HEK293 (cell line): ENCODE measurements around the gene FAM120C.

Experiments used
- SP2 ChIP-seq: fragments of 450-650 bp; formaldehyde crosslinking; IDR thresholded peaks from 2 replicates; pipeline ENCODE4 v1.5.1; 2016; ENCODE audit warnings: missing biosample characterization, missing genetic modification characterization
- TRIM28 ChIP-seq: IDR thresholded peaks from 2 replicates; pipeline ENCODE4 v1.6.1; 2011; ENCODE audit warnings: low read length, control low read depth, borderline replicate concordance
- WT1 ChIP-seq: fragments of 450-650 bp; formaldehyde crosslinking; IDR thresholded peaks from 2 replicates; pipeline ENCODE4 v1.5.1; 2016; ENCODE audit warnings: missing biosample characterization, missing genetic modification characterization
- ZBTB7A ChIP-seq: fragments of 450-650 bp; formaldehyde crosslinking; IDR thresholded peaks from 2 replicates; pipeline ENCODE4 v1.5.1; 2016; ENCODE audit warnings: low read depth, missing biosample characterization, missing genetic modification characterization
- ZFP3 ChIP-seq: fragments of 450-650 bp; formaldehyde crosslinking; IDR thresholded peaks from 2 replicates; pipeline ENCODE4 v1.5.1; 2016; ENCODE audit warnings: low read depth, missing biosample characterization, missing genetic modification characterization
- ZFP37 ChIP-seq: fragments of 450-650 bp; formaldehyde crosslinking; IDR thresholded peaks from 2 replicates; pipeline ENCODE4 v1.5.1; 2016; ENCODE audit warnings: missing biosample characterization, missing genetic modification characterization
- ZNF138 ChIP-seq: fragments of 450-650 bp; formaldehyde crosslinking; IDR thresholded peaks from 2 replicates; pipeline ENCODE4 v1.5.1; 2016; ENCODE audit warnings: missing biosample characterization, missing genetic modification characterization, borderline replicate concordance
- ZNF155 ChIP-seq: fragments of 450-650 bp; formaldehyde crosslinking; IDR thresholded peaks from 2 replicates; pipeline ENCODE4 v1.5.1; 2016; ENCODE audit warnings: missing biosample characterization, missing genetic modification characterization
- ZNF239 ChIP-seq: fragments of 450-650 bp; formaldehyde crosslinking; IDR thresholded peaks from 2 replicates; pipeline ENCODE4 v1.5.1; 2016; ENCODE audit warnings: missing biosample characterization, missing genetic modification characterization
- ZNF266 ChIP-seq: fragments of 450-650 bp; formaldehyde crosslinking; IDR thresholded peaks from 2 replicates; pipeline ENCODE4 v1.5.1; 2016; ENCODE audit warnings: missing biosample characterization, missing genetic modification characterization, low read depth
- ZNF292 ChIP-seq: fragments of 450-650 bp; formaldehyde crosslinking; IDR thresholded peaks from 2 replicates; pipeline ENCODE4 v1.5.1; 2016; ENCODE audit warnings: low read depth, missing biosample characterization, missing genetic modification characterization, borderline replicate concordance
- ZNF302 ChIP-seq: fragments of 450-650 bp; formaldehyde crosslinking; IDR thresholded peaks from 2 replicates; pipeline ENCODE4 v1.5.1; 2016; ENCODE audit warnings: missing biosample characterization, missing genetic modification characterization, low read depth
- ZNF394 ChIP-seq: fragments of 450-650 bp; formaldehyde crosslinking; IDR thresholded peaks from 2 replicates; pipeline ENCODE4 v1.5.1; 2016; ENCODE audit warnings: missing biosample characterization, missing genetic modification characterization, mild to moderate bottlenecking, moderate library complexity, borderline replicate concordance
- ZNF610 ChIP-seq: fragments of 450-650 bp; formaldehyde crosslinking; IDR thresholded peaks from 2 replicates; pipeline ENCODE4 v1.5.1; 2016; ENCODE audit warnings: missing biosample characterization, missing genetic modification characterization, borderline replicate concordance
- ZNF623 ChIP-seq: fragments of 450-650 bp; formaldehyde crosslinking; IDR thresholded peaks from 2 replicates; pipeline ENCODE4 v1.5.1; 2016; ENCODE audit warnings: missing biosample characterization, missing genetic modification characterization
- ZNF664 ChIP-seq: fragments of 450-650 bp; formaldehyde crosslinking; IDR thresholded peaks from 2 replicates; pipeline ENCODE4 v1.5.1; 2016; ENCODE audit warnings: missing biosample characterization, missing genetic modification characterization
- ZNF768 ChIP-seq: fragments of 450-650 bp; formaldehyde crosslinking; IDR thresholded peaks from 2 replicates; pipeline ENCODE4 v1.5.1; 2018; ENCODE audit warnings: missing biosample characterization, mild to moderate bottlenecking, missing genetic modification characterization
- ZXDB ChIP-seq: fragments of 450-650 bp; formaldehyde crosslinking; IDR thresholded peaks from 2 replicates; pipeline ENCODE4 v1.5.1; 2016; ENCODE audit warnings: missing biosample characterization, missing genetic modification characterization
- TF ChIP-seq, protein P1 (sequence below): fragments of 450-650 bp; IDR thresholded peaks from 2 replicates; pipeline ENCODE4 v1.5.1; 2018; ENCODE audit warnings: missing biosample characterization, missing genetic modification characterization
- TF ChIP-seq, protein P2 (sequence below): fragments of 450-650 bp; formaldehyde crosslinking; IDR thresholded peaks from 2 replicates; pipeline ENCODE4 v1.5.1; 2017; ENCODE audit warnings: missing biosample characterization, missing genetic modification characterization
- TF ChIP-seq, protein P3 (sequence below): fragments of 450-650 bp; formaldehyde crosslinking; IDR thresholded peaks from 2 replicates; pipeline ENCODE4 v1.5.1; 2016; ENCODE audit warnings: missing biosample characterization, missing genetic modification characterization
- TF ChIP-seq, protein P4 (sequence below): fragments of 450-650 bp; formaldehyde crosslinking; IDR thresholded peaks from 2 replicates; pipeline ENCODE4 v1.5.1; 2016; ENCODE audit warnings: missing biosample characterization, missing genetic modification characterization
- TF ChIP-seq, protein P5 (sequence below): fragments of 450-650 bp; formaldehyde crosslinking; IDR thresholded peaks from 2 replicates; pipeline ENCODE4 v1.5.1; 2016; ENCODE audit warnings: missing biosample characterization, missing genetic modification characterization
- TF ChIP-seq, protein P6 (sequence below): sonication (generic); formaldehyde crosslinking; IDR thresholded peaks from 2 replicates; pipeline ENCODE4 v1.8.1; 2022; ENCODE audit warnings: mild to moderate bottlenecking, moderate library complexity, missing genetic modification reagents
- TF ChIP-seq, protein P7 (sequence below): fragments of 450-650 bp; formaldehyde crosslinking; IDR thresholded peaks from 2 replicates; pipeline ENCODE4 v1.5.0; 2017; ENCODE audit warnings: missing biosample characterization, missing genetic modification characterization, borderline replicate concordance
- TF ChIP-seq, protein P8 (sequence below): fragments of 450-650 bp; formaldehyde crosslinking; IDR thresholded peaks from 2 replicates; pipeline ENCODE4 v1.5.1; 2016; ENCODE audit warnings: missing biosample characterization, missing genetic modification characterization

The FAM120C gene

DNA sequence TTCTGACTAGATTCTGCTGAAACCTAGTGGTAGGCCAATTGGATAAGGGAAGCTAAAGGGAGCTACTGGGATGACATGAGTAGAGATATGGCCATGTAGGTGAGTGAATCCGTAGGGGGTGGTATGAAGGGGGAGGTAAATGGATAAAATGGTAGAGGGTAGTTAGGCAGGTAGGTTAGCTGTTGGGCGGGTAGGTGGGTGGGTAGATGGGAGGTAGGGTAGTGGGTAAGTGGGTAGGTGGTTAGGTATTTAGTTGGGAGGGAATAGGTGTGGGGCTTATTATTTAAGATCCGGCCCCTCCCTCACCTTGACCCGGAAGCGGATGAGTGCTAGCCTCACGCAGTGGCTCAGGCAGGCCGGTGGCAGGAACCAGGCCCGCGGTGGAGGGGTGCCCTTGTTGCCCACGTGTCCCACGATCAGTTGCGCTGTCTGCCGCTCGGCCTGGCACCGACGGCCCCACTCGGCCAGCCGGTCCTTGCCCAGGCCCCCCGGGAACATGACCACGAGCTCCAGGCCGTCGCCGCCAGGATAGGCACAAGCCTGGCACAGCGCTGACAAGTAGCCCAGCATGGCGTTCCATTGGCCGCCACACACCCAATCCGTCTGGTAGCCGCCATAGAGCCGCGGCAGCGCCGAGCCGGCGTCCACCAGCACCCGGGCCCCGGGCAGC is 725 bp downstream of the FAM120C start (continued):
- TF ChIP-seq ZNF239 (tag by site-specific recombination) (no peak), WT1 (tag by site-specific recombination) (peak; percentile 30; the same call in 1 of the 2 replicates), ZNF155 (tag by site-specific recombination) (no peak), ZNF768 (no peak), ZNF302 (tag by site-specific recombination) (no peak), ZNF664 (no peak; the same call in 1 of the 2 replicates), ZBTB7A (tag by site-specific recombination) (no peak), ZNF138 (tag by site-specific recombination) (no peak), ZNF623 (no peak), ZNF266 (no peak), ZNF610 (no peak), ZFP37 (tag by site-specific recombination) (no peak; the same call in 1 of the 2 replicates), ZNF394 (no peak), ZXDB (peak; percentile 44; the same call in 1 of the 2 replicates), SP2 (peak; percentile 91), ZFP3 (tag by site-specific recombination) (no peak), TRIM28 (no peak), ZNF292 (no peak)
- TF ChIP-seq, protein P1, sequence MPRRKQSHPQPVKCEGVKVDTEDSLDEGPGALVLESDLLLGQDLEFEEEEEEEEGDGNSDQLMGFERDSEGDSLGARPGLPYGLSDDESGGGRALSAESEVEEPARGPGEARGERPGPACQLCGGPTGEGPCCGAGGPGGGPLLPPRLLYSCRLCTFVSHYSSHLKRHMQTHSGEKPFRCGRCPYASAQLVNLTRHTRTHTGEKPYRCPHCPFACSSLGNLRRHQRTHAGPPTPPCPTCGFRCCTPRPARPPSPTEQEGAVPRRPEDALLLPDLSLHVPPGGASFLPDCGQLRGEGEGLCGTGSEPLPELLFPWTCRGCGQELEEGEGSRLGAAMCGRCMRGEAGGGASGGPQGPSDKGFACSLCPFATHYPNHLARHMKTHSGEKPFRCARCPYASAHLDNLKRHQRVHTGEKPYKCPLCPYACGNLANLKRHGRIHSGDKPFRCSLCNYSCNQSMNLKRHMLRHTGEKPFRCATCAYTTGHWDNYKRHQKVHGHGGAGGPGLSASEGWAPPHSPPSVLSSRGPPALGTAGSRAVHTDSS, result no peak
- TF ChIP-seq, protein P2, sequence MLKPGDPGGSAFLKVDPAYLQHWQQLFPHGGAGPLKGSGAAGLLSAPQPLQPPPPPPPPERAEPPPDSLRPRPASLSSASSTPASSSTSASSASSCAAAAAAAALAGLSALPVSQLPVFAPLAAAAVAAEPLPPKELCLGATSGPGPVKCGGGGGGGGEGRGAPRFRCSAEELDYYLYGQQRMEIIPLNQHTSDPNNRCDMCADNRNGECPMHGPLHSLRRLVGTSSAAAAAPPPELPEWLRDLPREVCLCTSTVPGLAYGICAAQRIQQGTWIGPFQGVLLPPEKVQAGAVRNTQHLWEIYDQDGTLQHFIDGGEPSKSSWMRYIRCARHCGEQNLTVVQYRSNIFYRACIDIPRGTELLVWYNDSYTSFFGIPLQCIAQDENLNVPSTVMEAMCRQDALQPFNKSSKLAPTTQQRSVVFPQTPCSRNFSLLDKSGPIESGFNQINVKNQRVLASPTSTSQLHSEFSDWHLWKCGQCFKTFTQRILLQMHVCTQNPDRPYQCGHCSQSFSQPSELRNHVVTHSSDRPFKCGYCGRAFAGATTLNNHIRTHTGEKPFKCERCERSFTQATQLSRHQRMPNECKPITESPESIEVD (tag by site-specific recombination), result no peak
- TF ChIP-seq, protein P3, sequence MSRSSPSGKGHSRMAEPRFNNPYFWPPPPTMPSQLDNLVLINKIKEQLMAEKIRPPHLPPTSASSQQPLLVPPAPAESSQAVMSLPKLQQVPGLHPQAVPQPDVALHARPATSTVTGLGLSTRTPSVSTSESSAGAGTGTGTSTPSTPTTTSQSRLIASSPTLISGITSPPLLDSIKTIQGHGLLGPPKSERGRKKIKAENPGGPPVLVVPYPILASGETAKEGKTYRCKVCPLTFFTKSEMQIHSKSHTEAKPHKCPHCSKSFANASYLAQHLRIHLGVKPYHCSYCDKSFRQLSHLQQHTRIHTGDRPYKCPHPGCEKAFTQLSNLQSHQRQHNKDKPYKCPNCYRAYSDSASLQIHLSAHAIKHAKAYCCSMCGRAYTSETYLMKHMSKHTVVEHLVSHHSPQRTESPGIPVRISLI, result no peak
- TF ChIP-seq, protein P4, sequence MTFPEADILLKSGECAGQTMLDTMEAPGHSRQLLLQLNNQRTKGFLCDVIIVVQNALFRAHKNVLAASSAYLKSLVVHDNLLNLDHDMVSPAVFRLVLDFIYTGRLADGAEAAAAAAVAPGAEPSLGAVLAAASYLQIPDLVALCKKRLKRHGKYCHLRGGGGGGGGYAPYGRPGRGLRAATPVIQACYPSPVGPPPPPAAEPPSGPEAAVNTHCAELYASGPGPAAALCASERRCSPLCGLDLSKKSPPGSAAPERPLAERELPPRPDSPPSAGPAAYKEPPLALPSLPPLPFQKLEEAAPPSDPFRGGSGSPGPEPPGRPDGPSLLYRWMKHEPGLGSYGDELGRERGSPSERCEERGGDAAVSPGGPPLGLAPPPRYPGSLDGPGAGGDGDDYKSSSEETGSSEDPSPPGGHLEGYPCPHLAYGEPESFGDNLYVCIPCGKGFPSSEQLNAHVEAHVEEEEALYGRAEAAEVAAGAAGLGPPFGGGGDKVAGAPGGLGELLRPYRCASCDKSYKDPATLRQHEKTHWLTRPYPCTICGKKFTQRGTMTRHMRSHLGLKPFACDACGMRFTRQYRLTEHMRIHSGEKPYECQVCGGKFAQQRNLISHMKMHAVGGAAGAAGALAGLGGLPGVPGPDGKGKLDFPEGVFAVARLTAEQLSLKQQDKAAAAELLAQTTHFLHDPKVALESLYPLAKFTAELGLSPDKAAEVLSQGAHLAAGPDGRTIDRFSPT (tag by site-specific recombination), result peak; percentile 81
- TF ChIP-seq, protein P5, sequence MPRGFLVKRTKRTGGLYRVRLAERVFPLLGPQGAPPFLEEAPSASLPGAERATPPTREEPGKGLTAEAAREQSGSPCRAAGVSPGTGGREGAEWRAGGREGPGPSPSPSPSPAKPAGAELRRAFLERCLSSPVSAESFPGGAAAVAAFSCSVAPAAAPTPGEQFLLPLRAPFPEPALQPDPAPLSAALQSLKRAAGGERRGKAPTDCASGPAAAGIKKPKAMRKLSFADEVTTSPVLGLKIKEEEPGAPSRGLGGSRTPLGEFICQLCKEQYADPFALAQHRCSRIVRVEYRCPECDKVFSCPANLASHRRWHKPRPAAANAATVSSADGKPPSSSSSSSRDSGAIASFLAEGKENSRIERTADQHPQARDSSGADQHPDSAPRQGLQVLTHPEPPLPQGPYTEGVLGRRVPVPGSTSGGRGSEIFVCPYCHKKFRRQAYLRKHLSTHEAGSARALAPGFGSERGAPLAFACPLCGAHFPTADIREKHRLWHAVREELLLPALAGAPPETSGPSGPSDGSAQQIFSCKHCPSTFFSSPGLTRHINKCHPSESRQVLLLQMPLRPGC (tag by site-specific recombination), result 0 out of 2 replicates have a peak, but pooled peaks have one; percentile 48
- TF ChIP-seq, protein P6, sequence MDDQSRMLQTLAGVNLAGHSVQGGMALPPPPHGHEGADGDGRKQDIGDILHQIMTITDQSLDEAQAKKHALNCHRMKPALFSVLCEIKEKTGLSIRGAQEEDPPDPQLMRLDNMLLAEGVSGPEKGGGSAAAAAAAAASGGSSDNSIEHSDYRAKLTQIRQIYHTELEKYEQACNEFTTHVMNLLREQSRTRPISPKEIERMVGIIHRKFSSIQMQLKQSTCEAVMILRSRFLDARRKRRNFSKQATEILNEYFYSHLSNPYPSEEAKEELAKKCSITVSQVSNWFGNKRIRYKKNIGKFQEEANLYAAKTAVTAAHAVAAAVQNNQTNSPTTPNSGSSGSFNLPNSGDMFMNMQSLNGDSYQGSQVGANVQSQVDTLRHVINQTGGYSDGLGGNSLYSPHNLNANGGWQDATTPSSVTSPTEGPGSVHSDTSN (CRISPR knock-in tag), result 0 out of 2 replicates have a peak, but pooled peaks have one; percentile 15
- TF ChIP-seq, protein P7, sequence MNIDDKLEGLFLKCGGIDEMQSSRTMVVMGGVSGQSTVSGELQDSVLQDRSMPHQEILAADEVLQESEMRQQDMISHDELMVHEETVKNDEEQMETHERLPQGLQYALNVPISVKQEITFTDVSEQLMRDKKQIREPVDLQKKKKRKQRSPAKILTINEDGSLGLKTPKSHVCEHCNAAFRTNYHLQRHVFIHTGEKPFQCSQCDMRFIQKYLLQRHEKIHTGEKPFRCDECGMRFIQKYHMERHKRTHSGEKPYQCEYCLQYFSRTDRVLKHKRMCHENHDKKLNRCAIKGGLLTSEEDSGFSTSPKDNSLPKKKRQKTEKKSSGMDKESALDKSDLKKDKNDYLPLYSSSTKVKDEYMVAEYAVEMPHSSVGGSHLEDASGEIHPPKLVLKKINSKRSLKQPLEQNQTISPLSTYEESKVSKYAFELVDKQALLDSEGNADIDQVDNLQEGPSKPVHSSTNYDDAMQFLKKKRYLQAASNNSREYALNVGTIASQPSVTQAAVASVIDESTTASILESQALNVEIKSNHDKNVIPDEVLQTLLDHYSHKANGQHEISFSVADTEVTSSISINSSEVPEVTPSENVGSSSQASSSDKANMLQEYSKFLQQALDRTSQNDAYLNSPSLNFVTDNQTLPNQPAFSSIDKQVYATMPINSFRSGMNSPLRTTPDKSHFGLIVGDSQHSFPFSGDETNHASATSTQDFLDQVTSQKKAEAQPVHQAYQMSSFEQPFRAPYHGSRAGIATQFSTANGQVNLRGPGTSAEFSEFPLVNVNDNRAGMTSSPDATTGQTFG (tag by site-specific recombination), result no peak
- TF ChIP-seq, protein P8, sequence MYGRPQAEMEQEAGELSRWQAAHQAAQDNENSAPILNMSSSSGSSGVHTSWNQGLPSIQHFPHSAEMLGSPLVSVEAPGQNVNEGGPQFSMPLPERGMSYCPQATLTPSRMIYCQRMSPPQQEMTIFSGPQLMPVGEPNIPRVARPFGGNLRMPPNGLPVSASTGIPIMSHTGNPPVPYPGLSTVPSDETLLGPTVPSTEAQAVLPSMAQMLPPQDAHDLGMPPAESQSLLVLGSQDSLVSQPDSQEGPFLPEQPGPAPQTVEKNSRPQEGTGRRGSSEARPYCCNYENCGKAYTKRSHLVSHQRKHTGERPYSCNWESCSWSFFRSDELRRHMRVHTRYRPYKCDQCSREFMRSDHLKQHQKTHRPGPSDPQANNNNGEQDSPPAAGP (tag by site-specific recombination), result no peak
